Suprapubic skin (tissue), 4 donors: Measurements from ENCODE around the gene TTYH2. TPM values are rescaled to one million over a fixed set of nuclear protein-coding genes. Genes with fewer than 3 reads are reported as not detected.
"Not testable (repeated sequence)": the region's sequence is repeated elsewhere in the genome, so short reads cannot be mapped to it uniquely, and the experiment has no call there.

Experiments
- DNase-seq, 2 donors: peaks; one replicate each; pipeline ENCODE4 v3.0.0-alpha.2; 2019; ENCODE audit warnings: low spot score in 2 of 2
- H3K27ac ChIP-seq: fragments of 200-600 bp; sonication (generic); one replicate; pipeline ENCODE4 v1.5.1; 2019
- H3K27me3 ChIP-seq: fragments of 200-600 bp; sonication (generic); one replicate; pipeline ENCODE4 v1.5.1; 2019
- H3K36me3 ChIP-seq: fragments of 200-600 bp; sonication (generic); one replicate; pipeline ENCODE4 v1.5.1; 2019
- H3K4me1 ChIP-seq: fragments of 200-600 bp; sonication (generic); one replicate; pipeline ENCODE4 v1.5.1; 2019
- H3K4me3 ChIP-seq: fragments of 200-600 bp; sonication (generic); one replicate; pipeline ENCODE4 v1.5.1; 2019; ENCODE audit warnings: mild to moderate bottlenecking
- H3K9me3 ChIP-seq: fragments of 200-600 bp; sonication (generic); one replicate; pipeline ENCODE4 v1.5.1; 2019
- EP300 ChIP-seq: sonication (generic); formaldehyde crosslinking; IDR thresholded peaks from one replicate; pipeline ENCODE4 v1.6.1; 2017; ENCODE audit warnings: antibody characterized with exemption
- POLR2A ChIP-seq, 2 donors: fragments of 450-650 bp; IDR thresholded peaks; one replicate each; pipeline ENCODE4 v1.6.1; 2017; ENCODE audit warnings: antibody characterized with exemption in 2 of 2, mild to moderate bottlenecking in 2 of 2, moderate library complexity in 2 of 2
- POLR2AphosphoS5 ChIP-seq, 3 donors: sonication (generic); formaldehyde crosslinking; IDR thresholded peaks; one replicate each; pipeline ENCODE4 v1.6.1; 2017; ENCODE audit warnings: antibody characterized with exemption in 3 of 3
- WGBS: methylation state at CpG from one replicate; pipeline ENCODE4 v1.1.5; 2018; 5-methylcytosine and 5-hydroxymethylcytosine counted together
- total RNA-seq, 4 donors: library from RNA; depleted of rRNA; stranded (reverse); fragments of >200 nt; gene quantifications; one replicate each; pipeline ENCODE4 v1.1.0, GENCODE V29; 2016
- TF ChIP-seq, protein P1 (sequence below), 2 donors: fragments of 200-600 bp in 1 of 2; fragments of 450-650 bp in 1 of 2; sonication (generic) in 1 of 2; IDR thresholded peaks; one replicate each; pipeline ENCODE4 v1.5.1; 2016 to 2019; ENCODE audit warnings: antibody characterized with exemption in 2 of 2, mild to moderate bottlenecking in 1 of 2, moderate library complexity in 1 of 2

Gene TTYH2
- total RNA-seq, 4 donors from 2014 or later: 5.7 to 12.0 (median 8.2) TPM

DNA sequence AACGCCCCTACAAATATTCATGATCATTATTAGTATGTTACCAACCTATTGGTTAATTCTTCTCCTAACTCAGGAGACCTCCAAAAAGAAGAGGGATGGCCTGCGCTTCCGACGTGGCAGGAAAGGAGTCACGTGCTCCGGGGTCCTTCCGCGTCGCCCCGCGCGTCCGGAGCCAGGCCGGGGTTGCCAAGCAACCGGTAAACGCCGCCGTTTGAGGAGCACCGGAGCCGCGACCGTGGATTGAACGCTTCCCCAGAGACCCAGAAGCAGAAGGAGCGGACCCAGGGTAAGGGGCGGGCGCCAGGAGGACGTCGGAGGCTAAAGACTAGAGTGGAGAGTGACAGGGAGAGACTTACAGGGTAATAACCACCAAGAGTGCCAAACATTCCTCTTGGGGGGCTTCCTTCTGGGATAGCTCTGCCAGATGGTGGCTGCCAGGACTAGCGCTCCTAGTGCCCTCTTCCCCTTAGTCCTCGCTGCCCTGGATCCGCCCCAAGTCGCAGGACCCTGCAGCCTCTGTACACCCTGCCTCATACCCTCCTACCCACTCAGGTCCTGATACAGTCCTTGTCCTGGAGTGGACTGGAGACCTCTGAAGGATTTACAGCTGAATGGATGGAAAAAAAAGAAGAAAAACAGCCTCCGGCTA, 60.8 kb downstream of the TTYH2 start, which contains the start of gene DNAI2:
Gene DNAI2, plus strand, starts transcription at position 175 of the 649 bp plus-strand sequence. CDS start 7,584 bp downstream, outside the sequence.
- DNase-seq: no peak
- Histone ChIP-seq H3K4me3 (no peak within 1 kb of the TSS), H3K9me3 (no peaks in the 10 kb centered on the region), H3K36me3 (no peaks in the 10 kb centered on the region), H3K4me1 (peaks cover 31% of the 10 kb centered on the region), H3K27ac (no peak within 1 kb of the TSS), H3K27me3 (peaks cover 24% of the 10 kb centered on the region)
- TF ChIP-seq, protein P1, sequence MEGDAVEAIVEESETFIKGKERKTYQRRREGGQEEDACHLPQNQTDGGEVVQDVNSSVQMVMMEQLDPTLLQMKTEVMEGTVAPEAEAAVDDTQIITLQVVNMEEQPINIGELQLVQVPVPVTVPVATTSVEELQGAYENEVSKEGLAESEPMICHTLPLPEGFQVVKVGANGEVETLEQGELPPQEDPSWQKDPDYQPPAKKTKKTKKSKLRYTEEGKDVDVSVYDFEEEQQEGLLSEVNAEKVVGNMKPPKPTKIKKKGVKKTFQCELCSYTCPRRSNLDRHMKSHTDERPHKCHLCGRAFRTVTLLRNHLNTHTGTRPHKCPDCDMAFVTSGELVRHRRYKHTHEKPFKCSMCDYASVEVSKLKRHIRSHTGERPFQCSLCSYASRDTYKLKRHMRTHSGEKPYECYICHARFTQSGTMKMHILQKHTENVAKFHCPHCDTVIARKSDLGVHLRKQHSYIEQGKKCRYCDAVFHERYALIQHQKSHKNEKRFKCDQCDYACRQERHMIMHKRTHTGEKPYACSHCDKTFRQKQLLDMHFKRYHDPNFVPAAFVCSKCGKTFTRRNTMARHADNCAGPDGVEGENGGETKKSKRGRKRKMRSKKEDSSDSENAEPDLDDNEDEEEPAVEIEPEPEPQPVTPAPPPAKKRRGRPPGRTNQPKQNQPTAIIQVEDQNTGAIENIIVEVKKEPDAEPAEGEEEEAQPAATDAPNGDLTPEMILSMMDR (IDR thresholded peaks at IDR 0.05): no peak
- TF ChIP-seq POLR2AphosphoS5 (IDR thresholded peaks at IDR 0.05) (no peak), POLR2A (IDR thresholded peaks at IDR 0.05) (no peak), EP300 (no peak)
- 15% methylated on average over 20 of the region's 33 CpGs for WGBS

DNA sequence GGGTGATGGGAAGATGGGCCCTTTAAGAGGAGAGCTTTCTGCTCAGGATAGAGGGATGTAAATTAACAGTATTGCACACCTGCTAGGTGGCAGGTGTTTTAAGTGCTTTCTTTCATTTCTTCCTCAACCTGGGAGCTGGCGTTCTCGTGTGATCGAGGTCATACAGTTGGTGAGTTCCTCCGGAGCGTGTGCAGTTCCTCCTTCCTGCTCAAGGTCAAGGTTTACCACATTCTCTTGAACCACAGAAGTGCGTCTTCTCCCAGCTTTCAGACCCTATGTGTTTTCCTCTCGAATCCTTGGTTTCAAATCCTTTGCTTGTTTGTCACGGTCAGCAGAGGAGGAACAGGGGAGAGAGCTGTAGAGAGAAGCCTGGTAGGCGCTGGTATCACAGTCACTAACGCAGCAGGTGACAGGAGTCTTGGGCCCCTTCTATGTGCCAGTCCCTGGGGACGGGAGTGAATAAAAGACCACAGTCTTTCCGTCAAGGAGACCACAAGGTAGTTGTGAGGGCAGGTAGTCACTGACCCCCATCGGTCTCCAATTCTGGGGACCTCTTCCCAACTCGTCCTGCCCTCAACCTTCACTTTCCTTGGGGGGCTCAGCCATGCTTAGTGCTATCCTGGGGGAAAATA, 61.5 kb downstream of the TTYH2 start:
- no peak overlapping the region for H3K4me3 ChIP-seq
- DNase-seq: no peak
- H3K9me3 ChIP-seq: no peaks in the 10 kb centered on the region
- TF ChIP-seq EP300 (no peak), POLR2A (IDR thresholded peaks at IDR 0.05) (no peak), POLR2AphosphoS5 (IDR thresholded peaks at IDR 0.05) (no peak)
- TF ChIP-seq, protein P1 (IDR thresholded peaks at IDR 0.05): no peak
- H3K27ac ChIP-seq: no peak overlapping the region
- 49% methylated on average over 13 of the region's 14 CpGs for WGBS
- H3K36me3 ChIP-seq: no peaks in the 10 kb centered on the region
- peaks cover 24% of the 10 kb centered on the region for H3K27me3 ChIP-seq
- H3K4me1 ChIP-seq: peaks cover 31% of the 10 kb centered on the region

GRCh38 chr17:74276051-74276476, 62.7 kb downstream of the TTYH2 start:
- peaks cover 31% of the 10 kb centered on the region for H3K4me1 ChIP-seq
- H3K9me3 ChIP-seq: no peaks in the 10 kb centered on the region
- H3K4me3 ChIP-seq: no peak overlapping the region
- no peak for DNase-seq
- no peak overlapping the region for H3K27ac ChIP-seq
- no peaks in the 10 kb centered on the region for H3K36me3 ChIP-seq
- peaks cover 24% of the 10 kb centered on the region for H3K27me3 ChIP-seq
- TF ChIP-seq POLR2AphosphoS5 (IDR thresholded peaks at IDR 0.05) (no peak), POLR2A (IDR thresholded peaks at IDR 0.05) (no peak), EP300 (no peak)
- TF ChIP-seq, protein P1 (IDR thresholded peaks at IDR 0.05): no peak
- WGBS: 49% methylated on average over 12 of the region's 12 CpGs

GRCh38 chr17:74276541-74277009, 63.2 kb downstream of the TTYH2 start:
- Histone ChIP-seq H3K4me3 (no peak overlapping the region), H3K4me1 (peaks cover 31% of the 10 kb centered on the region), H3K36me3 (no peaks in the 10 kb centered on the region), H3K9me3 (no peaks in the 10 kb centered on the region), H3K27ac (no peak overlapping the region), H3K27me3 (peaks cover 24% of the 10 kb centered on the region)
- TF ChIP-seq, protein P1 (IDR thresholded peaks at IDR 0.05): no peak
- TF ChIP-seq POLR2A (IDR thresholded peaks at IDR 0.05): no peak
- TF ChIP-seq POLR2AphosphoS5 (IDR thresholded peaks at IDR 0.05): no peak
- no peak for TF ChIP-seq EP300
- DNase-seq: no peak
- WGBS: 46% methylated on average over 5 of the region's 5 CpGs

DNA sequence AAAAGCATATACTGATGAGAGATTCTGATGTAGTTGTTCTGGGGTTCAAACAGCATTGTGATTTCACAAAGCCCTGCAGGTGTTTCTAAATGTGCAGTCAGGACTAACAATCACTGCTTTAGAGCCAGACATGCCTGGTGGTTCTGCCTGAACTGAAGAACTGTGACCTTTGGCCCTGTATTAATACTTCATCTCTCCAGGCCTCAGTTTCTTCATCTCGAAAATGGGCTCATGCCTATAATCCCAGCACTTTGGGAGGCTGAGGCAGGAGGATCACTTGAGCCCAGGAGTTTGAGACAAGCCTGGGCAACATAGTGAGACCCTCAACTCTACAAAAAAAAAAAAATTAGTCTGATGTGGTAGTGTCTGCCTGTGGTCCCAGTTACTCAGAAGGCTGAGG, 64.6 kb downstream of the TTYH2 start:
- 83% methylated on average over 1 of the region's 1 CpG for WGBS
- peaks cover 24% of the 10 kb centered on the region for H3K27me3 ChIP-seq

GRCh38 chr17:74279617-74280016, 66.2 kb downstream of the TTYH2 start:
- H3K9me3 ChIP-seq, H3K4me3 ChIP-seq, H3K36me3 ChIP-seq, DNase-seq, H3K27ac ChIP-seq: not testable (repeated sequence)
- WGBS: 83% methylated on average over 7 of the region's 7 CpGs
- Histone ChIP-seq H3K27me3 (peaks cover 13% of the 10 kb centered on the region), H3K4me1 (peaks cover 25% of the 10 kb centered on the region)

More for the DNA sequence above, 64.6 kb downstream of the TTYH2 start:
- no peaks in the 10 kb centered on the region for H3K9me3 ChIP-seq
- H3K4me3 ChIP-seq: no peak overlapping the region
- no peaks in the 10 kb centered on the region for H3K36me3 ChIP-seq
- no peak overlapping the region for H3K27ac ChIP-seq
- TF ChIP-seq POLR2A (IDR thresholded peaks at IDR 0.05): no peak
- TF ChIP-seq POLR2AphosphoS5 (IDR thresholded peaks at IDR 0.05): no peak
- TF ChIP-seq, protein P1 (IDR thresholded peaks at IDR 0.05): no peak
- TF ChIP-seq EP300: no peak
- peaks cover 34% of the 10 kb centered on the region for H3K4me1 ChIP-seq
- DNase-seq: no peak
